Endothelial cell of umbilical vein (primary cell): ENCODE results near the gene SELENOO. TPM values are rescaled to one million over a fixed set of nuclear protein-coding genes. Genes with fewer than 3 reads are reported as not detected.

Experiments
- BruUV-seq: library from RNA; stranded (reverse); fragments of 400-500 nt; replicated peaks from 2 replicates; lab custom pipeline; 2021; lab: Mats Ljungman, UMichigan
- CTCF ChIA-PET: fragments of 300-600, 350-600 bp; sonication (Branson Sonifier 250); formaldehyde crosslinking; loops from one replicate; lab custom pipeline; 2021; ENCODE audit warnings: antibody characterized with exemption, inconsistent platforms; lab: Charles Lee
- POLR2A ChIA-PET: fragments of 300-600, 350-600 bp; sonication (Branson Sonifier 250); formaldehyde crosslinking; loops from one replicate; lab custom pipeline; 2021; ENCODE audit warnings: antibody characterized with exemption, inconsistent platforms; lab: Charles Lee
- DNase-seq: peaks from one replicate; pipeline ENCODE4 v3.0.0-alpha.2; 2011; ENCODE audit warnings: low read depth, low spot score
- FAIRE-seq: peaks from 2 replicates; lab custom pipeline; 2011; peaks lifted over from hg19 to GRCh38; lab: Jason Lieb, UNC
- H2AFZ ChIP-seq: 2 replicates; pipeline ENCODE4 v1.6.0; 2012; ENCODE audit warnings: low read depth, low read length, control low read depth, inconsistent platforms
- H3K27ac ChIP-seq: 2 replicates; pipeline ENCODE4 v1.5.1; 2011; ENCODE audit warnings: low read depth, mild to moderate bottlenecking, control low read depth, low read length, moderate library complexity; ENCODE audit not compliant: insufficient read depth
- H3K27me3 ChIP-seq, 2 experiments: 2 replicates each; pipeline versions ENCODE4 v1.6.0 to v1.6.1; 2011; ENCODE audit warnings: low read length in 2 of 2, mixed read lengths in 1 of 2; ENCODE audit not compliant: control insufficient read depth in 2 of 2, insufficient read depth in 2 of 2
- H3K36me3 ChIP-seq, 2 experiments: 2 replicates in 1 of 2; 3 replicates in 1 of 2; pipeline ENCODE4 v1.5.1; 2011; ENCODE audit warnings: low read length in 2 of 2, mild to moderate bottlenecking in 1 of 2, moderate library complexity in 1 of 2; ENCODE audit not compliant: control insufficient read depth in 2 of 2, insufficient read depth in 2 of 2; ENCODE audit errors: extremely low read depth in 1 of 2
- H3K4me1 ChIP-seq: 3 replicates; pipeline ENCODE4 v1.5.1; 2011; ENCODE audit warnings: mild to moderate bottlenecking, low read length; ENCODE audit not compliant: control insufficient read depth, insufficient read depth; ENCODE audit errors: extremely low read depth
- H3K4me2 ChIP-seq: 2 replicates; pipeline ENCODE4 v1.6.1; 2011; ENCODE audit warnings: low read length, control low read depth, mixed read lengths; ENCODE audit not compliant: insufficient read depth
- H3K4me3 ChIP-seq, 3 experiments: fragments of 200-600 bp in 1 of 3; sonication (generic), shearing (Covaris generic) in 1 of 3; replicated peaks in 1 of 3; 2 replicates each; pipeline ENCODE4 v1.5.1; 2011 to 2016; ENCODE audit warnings: control low read depth in 3 of 3, low read length in 3 of 3, mild to moderate bottlenecking in 2 of 3, inconsistent platforms in 1 of 3, low read depth in 1 of 3, moderate library complexity in 1 of 3; ENCODE audit not compliant: insufficient read depth in 1 of 3
- H3K79me2 ChIP-seq: 2 replicates; pipeline ENCODE4 v1.6.0; 2012; ENCODE audit warnings: low read length, inconsistent platforms; ENCODE audit not compliant: control insufficient read depth, insufficient read depth
- H3K9ac ChIP-seq: replicated peaks from 2 replicates; pipeline ENCODE3; 2011; ENCODE audit warnings: low read length, control low read depth; ENCODE audit not compliant: insufficient read depth; ENCODE audit errors: extremely low read depth
- H3K9me1 ChIP-seq: replicated peaks from 3 replicates; pipeline ENCODE4 v1.6.0; 2011; ENCODE audit warnings: mild to moderate bottlenecking, low read length; ENCODE audit not compliant: control insufficient read depth, insufficient read depth; ENCODE audit errors: extremely low read depth
- H3K9me3 ChIP-seq: replicated peaks from 2 replicates; pipeline ENCODE4 v1.5.1; 2012; ENCODE audit warnings: low read length, inconsistent platforms; ENCODE audit not compliant: control insufficient read depth, insufficient read depth
- H4K20me1 ChIP-seq: replicated peaks from 2 replicates; pipeline ENCODE3; 2011; ENCODE audit warnings: mild to moderate bottlenecking, low read length; ENCODE audit not compliant: control insufficient read depth, insufficient read depth; ENCODE audit errors: extremely low read depth
- CTCF ChIP-seq, 2 donors: IDR thresholded peaks; 1 replicate in 1 of 2; 2 replicates in 1 of 2; pipeline ENCODE4 v1.5.1; 2011; ENCODE audit warnings: low read length in 2 of 2, mild to moderate bottlenecking in 2 of 2, moderate library complexity in 2 of 2, control low read depth in 1 of 2, inconsistent platforms in 1 of 2, low read depth in 1 of 2; ENCODE audit not compliant: insufficient read depth in 1 of 2; ENCODE audit errors: extremely low read depth in 1 of 2
- EZH2 ChIP-seq: IDR thresholded peaks from 2 replicates; pipeline ENCODE4 v1.6.1; 2012; ENCODE audit warnings: borderline replicate concordance, low read depth, mild to moderate bottlenecking, moderate library complexity, low read length, inconsistent platforms; ENCODE audit not compliant: severe bottlenecking
- FOS ChIP-seq: IDR thresholded peaks from 2 replicates; pipeline ENCODE4 v1.6.1; 2011; ENCODE audit warnings: mild to moderate bottlenecking, low read length, moderate library complexity, borderline replicate concordance; ENCODE audit not compliant: insufficient read depth
- GATA2 ChIP-seq: IDR thresholded peaks from 2 replicates; pipeline ENCODE4 v1.7.0; 2011; ENCODE audit warnings: low read depth, mild to moderate bottlenecking, moderate library complexity, mixed read lengths, low read length; ENCODE audit not compliant: insufficient read length, insufficient read depth
- JUN ChIP-seq: IDR thresholded peaks from 2 replicates; pipeline ENCODE4 v1.6.1; 2011; ENCODE audit warnings: borderline replicate concordance, low read depth; ENCODE audit not compliant: insufficient read length, insufficient read depth
- MAX ChIP-seq: IDR thresholded peaks from 2 replicates; pipeline ENCODE4 v1.6.1; 2011; ENCODE audit not compliant: insufficient read depth, insufficient read length
- MYC ChIP-seq: IDR thresholded peaks from one replicate; pipeline ENCODE4 v1.6.1; 2011; ENCODE audit warnings: mild to moderate bottlenecking, low read depth, low read length
- POLR2A ChIP-seq: IDR thresholded peaks from 2 replicates; pipeline ENCODE4 v1.6.1; 2012; ENCODE audit warnings: low read depth, mild to moderate bottlenecking, control low read depth, low read length
- POLR2AphosphoS5 ChIP-seq: IDR thresholded peaks from 2 replicates; pipeline ENCODE4 v1.6.1; 2012; ENCODE audit warnings: low read depth, mild to moderate bottlenecking, control low read depth, low read length, moderate library complexity; ENCODE audit not compliant: insufficient read depth
- dilution Hi-C: fragments of 300-500 bp; cut with MboI; formaldehyde crosslinking; loops from one replicate; pipeline ENCODE4 v1.15.0; 2019; ENCODE audit warnings: low sequenced_read_pairs; ENCODE audit not compliant: extremely low pct_ligation_motif_present
- intact Hi-C: fragments of 100-400 bp; cut with micrococcal nuclease; formaldehyde crosslinking; loops from one replicate; pipeline ENCODE4 v1.10.0; 2022
- polyA plus RNA-seq, 4 experiments: library from polyadenylated mRNA; depleted of rRNA in 3 of 4; stranded (reverse) in 3 of 4; unstranded in 1 of 4; fragments of >200 nt; gene quantifications; 2 replicates each; pipeline versions ENCODE4 v1.2.1 to v1.2.3, GENCODE V29; 2011 to 2012; ENCODE audit warnings: missing spikeins in 1 of 4
- total RNA-seq: library from RNA; stranded (reverse); gene quantifications from 2 replicates; pipeline ENCODE4 v1.2.3, GENCODE V29; 2021

Gene SELENOO
- total and polyA plus RNA-seq, 2 donors (not counting 3 experiments of a cell fraction or from before 2014, with no cell fraction given): 24.1 to 37.5 TPM

GRCh38 chr22:50180727-50181521 is 19.9 kb upstream of the SELENOO start:
- no peaks in the 10 kb centered on the region for H3K27me3 ChIP-seq
- no peaks in the 10 kb centered on the region for H4K20me1 ChIP-seq
- H3K27ac ChIP-seq: no peak overlapping the region
- H3K4me3 ChIP-seq: no peak overlapping the region
- no peak for DNase-seq
- POLR2A ChIA-PET: no interaction called here
- no TSS peak for BruUV-seq
- peaks cover 13% of the 10 kb centered on the region for H3K4me1 ChIP-seq
- H3K9me3 ChIP-seq: no peaks in the 10 kb centered on the region
- no peak overlapping the region for H2AFZ ChIP-seq
- no peak for TF ChIP-seq POLR2AphosphoS5
- no peak for TF ChIP-seq CTCF (IDR thresholded peaks at IDR 0.05; ENCODE audit: extremely low read depth in 1 of 2, insufficient read depth in 1 of 2, low read depth in 1 of 2, low read length in 2 of 2)
- no peak for TF ChIP-seq POLR2A
- TF ChIP-seq EZH2: no peak
- TF ChIP-seq GATA2: no peak
- no peak for TF ChIP-seq MYC
- no peak for TF ChIP-seq MAX
- no peak for TF ChIP-seq FOS
- no peak for TF ChIP-seq JUN
- dilution Hi-C loops: no loop called here
- CTCF ChIA-PET: interaction anchor here (0.9 kb wide), 1 partner anchor 26 kb away, joined by 4 read pairs; no protein-coding TSS in a partner anchor
- no peak overlapping the region for H3K4me2 ChIP-seq
- H3K9me1 ChIP-seq: no peaks in the 10 kb centered on the region
- no peak for FAIRE-seq
- H3K79me2 ChIP-seq: no peaks in the 10 kb centered on the region
- intact Hi-C loops: no loop called here
- H3K9ac ChIP-seq: no peak overlapping the region
- no peaks in the 10 kb centered on the region for H3K36me3 ChIP-seq
